CD4-positive, alpha-beta T cell (primary cell): ENCODE data around the gene HES3. TPM values are rescaled to one million over a fixed set of nuclear protein-coding genes. Genes with fewer than 3 reads are reported as not detected.

Experiments
- ATAC-seq: fragments of 200-7000 bp; cut with Tn5 transposase; one replicate; pipeline ENCODE4 v1.10.0; 2022; ENCODE audit warnings: mild to moderate bottlenecking; ENCODE audit not compliant: poor library complexity
- CTCF ChIA-PET: fragments of 350-600 bp; sonication (Branson Sonifier 250); formaldehyde crosslinking; loops from one replicate; lab custom pipeline; 2021; ENCODE audit warnings: antibody characterized with exemption, inconsistent platforms; lab: Charles Lee
- POLR2A ChIA-PET: fragments of 350-600 bp; sonication (Branson Sonifier 250); formaldehyde crosslinking; loops from one replicate; lab custom pipeline; 2021; ENCODE audit warnings: antibody characterized with exemption, inconsistent platforms; lab: Charles Lee
- DNase-seq, 14 experiments: peaks; one replicate each; pipeline ENCODE4 v3.0.0-alpha.2; 2013 to 2020; ENCODE audit warnings: mixed read lengths in 2 of 14
- H3K27ac ChIP-seq, 2 donors: one replicate each; pipeline versions ENCODE4 v1.5.1 to v1.7.0; 2013; ENCODE audit warnings: low read length in 2 of 2, low read depth in 1 of 2, mild to moderate bottlenecking in 1 of 2
- H3K27me3 ChIP-seq, 2 experiments: 1 replicate in 1 of 2; 2 replicates in 1 of 2; pipeline versions ENCODE4 v1.6.1 to v1.7.0; 2013; ENCODE audit warnings: low read length in 2 of 2, control low read depth in 1 of 2, mild to moderate bottlenecking in 1 of 2, moderate library complexity in 1 of 2; ENCODE audit not compliant: insufficient read depth in 2 of 2, control insufficient read depth in 1 of 2
- H3K36me3 ChIP-seq: one replicate; pipeline ENCODE4 v1.6.1; 2013; ENCODE audit warnings: low read length, control low read depth; ENCODE audit not compliant: insufficient read depth
- H3K4me1 ChIP-seq: one replicate; pipeline ENCODE4 v1.6.1; 2013; ENCODE audit warnings: low read length, control low read depth; ENCODE audit not compliant: insufficient read depth
- H3K4me3 ChIP-seq: one replicate; pipeline ENCODE4 v1.5.1; 2013; ENCODE audit warnings: mild to moderate bottlenecking, low read length, moderate library complexity
- H3K9me3 ChIP-seq, 2 experiments: 1 replicate in 1 of 2; 2 replicates in 1 of 2; pipeline versions ENCODE4 v1.6.1 to v1.7.0; 2013; ENCODE audit warnings: low read length in 2 of 2, mild to moderate bottlenecking in 2 of 2, control low read depth in 1 of 2, moderate library complexity in 1 of 2; ENCODE audit not compliant: control insufficient read depth in 1 of 2, insufficient read depth in 1 of 2
- H3K27ac Mint-ChIP-seq: one replicate; pipeline ENCODE4 v1.8.0; 2020; ENCODE audit warnings: mixed read lengths
- H3K27me3 Mint-ChIP-seq: one replicate; pipeline ENCODE4 v1.8.0; 2021; ENCODE audit warnings: mixed read lengths
- H3K36me3 Mint-ChIP-seq: one replicate; pipeline ENCODE4 v1.8.0; 2021; ENCODE audit warnings: low read depth, mixed read lengths
- H3K4me1 Mint-ChIP-seq: one replicate; pipeline ENCODE4 v1.8.0; 2021; ENCODE audit warnings: low read depth, mixed read lengths
- H3K4me3 Mint-ChIP-seq: one replicate; pipeline ENCODE4 v1.8.0; 2020; ENCODE audit warnings: mild to moderate bottlenecking, mixed read lengths
- H3K9me3 Mint-ChIP-seq: one replicate; pipeline ENCODE4 v1.8.0; 2020; ENCODE audit warnings: mixed read lengths
- intact Hi-C, 2 experiments: fragments of 100-400 bp; cut with DNase I in 1 of 2; cut with micrococcal nuclease in 1 of 2; formaldehyde crosslinking; loops; one replicate each; pipeline versions ENCODE4 v1.15.1 to v1.9.0; 2023 to 2025; cut with DNase I, micrococcal nuclease
- total RNA-seq, 174 experiments: library from RNA in 2 of 174; stranded (reverse) in 2 of 174; gene quantifications; one replicate each; pipeline ENCODE4 v1.2.3 and lab custom pipeline; 2021 to 2026
- TF ChIP-seq, protein P1 (sequence below): fragments of 200-600 bp; IDR thresholded peaks from one replicate; pipeline ENCODE4 v1.8.0; 2022; ENCODE audit warnings: antibody characterized with exemption, mild to moderate bottlenecking

The HES3 gene
- total RNA-seq, 2 experiments from 2014 or later, result not detected

DNA sequence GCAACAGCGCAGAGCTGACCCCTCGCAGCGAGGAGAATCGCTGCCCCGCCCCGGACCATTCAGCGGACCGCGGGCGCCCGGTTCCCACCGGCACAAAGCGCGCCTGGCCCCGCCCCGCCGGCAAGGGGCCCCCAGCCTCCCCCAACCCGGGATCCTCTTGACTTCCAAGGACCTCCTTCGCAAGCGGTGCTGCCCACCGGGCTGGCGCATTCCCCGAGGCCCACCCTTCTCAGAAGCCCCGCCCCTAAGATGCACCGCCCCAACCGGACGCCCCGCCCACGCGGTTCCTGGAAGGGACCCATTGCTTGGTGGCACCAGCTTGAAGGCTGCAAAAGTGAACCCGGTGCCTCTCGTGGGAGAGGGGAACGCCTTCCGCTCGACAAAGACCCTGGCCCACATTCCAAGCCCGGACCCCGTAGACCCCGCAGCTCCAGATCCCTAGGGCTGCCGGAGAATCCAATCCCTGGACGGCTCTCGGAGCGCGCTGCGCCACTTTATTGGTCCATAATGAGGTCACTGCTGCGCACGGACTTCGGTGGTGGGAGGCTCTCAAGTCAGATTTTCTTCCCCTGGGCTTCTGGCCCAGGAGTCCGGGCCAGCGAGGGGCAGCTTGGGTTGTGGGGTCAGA lies 2.0 kb downstream of the HES3 start:
- Mint-ChIP-seq H3K27me3 (peaks cover 73% of the 10 kb centered on the region), H3K4me3 (peak overlapping the region; percentile 81), H3K36me3 (no peaks in the 10 kb centered on the region), H3K4me1 (peaks cover 22% of the 10 kb centered on the region), H3K9me3 (no peaks in the 10 kb centered on the region), H3K27ac (no peak overlapping the region)
- CTCF ChIA-PET, result interaction anchor here (0.5 to 1.7 kb wide), 10 partner anchors 10 to 247 kb away, joined by 3 to 8 read pairs (median 6); partner anchors contain the start of genes ICMT and RPL22
- intact Hi-C loops, result loop anchor here (1.0 to 5.0 kb wide), 9 partner anchors 97 to 734 kb away; no protein-coding TSS in a partner anchor
- POLR2A ChIA-PET, result interaction anchor here (1.7 kb wide), 1 partner anchor 102 kb away, joined by 5 read pairs; no protein-coding TSS in a partner anchor
- TF ChIP-seq, protein P1, sequence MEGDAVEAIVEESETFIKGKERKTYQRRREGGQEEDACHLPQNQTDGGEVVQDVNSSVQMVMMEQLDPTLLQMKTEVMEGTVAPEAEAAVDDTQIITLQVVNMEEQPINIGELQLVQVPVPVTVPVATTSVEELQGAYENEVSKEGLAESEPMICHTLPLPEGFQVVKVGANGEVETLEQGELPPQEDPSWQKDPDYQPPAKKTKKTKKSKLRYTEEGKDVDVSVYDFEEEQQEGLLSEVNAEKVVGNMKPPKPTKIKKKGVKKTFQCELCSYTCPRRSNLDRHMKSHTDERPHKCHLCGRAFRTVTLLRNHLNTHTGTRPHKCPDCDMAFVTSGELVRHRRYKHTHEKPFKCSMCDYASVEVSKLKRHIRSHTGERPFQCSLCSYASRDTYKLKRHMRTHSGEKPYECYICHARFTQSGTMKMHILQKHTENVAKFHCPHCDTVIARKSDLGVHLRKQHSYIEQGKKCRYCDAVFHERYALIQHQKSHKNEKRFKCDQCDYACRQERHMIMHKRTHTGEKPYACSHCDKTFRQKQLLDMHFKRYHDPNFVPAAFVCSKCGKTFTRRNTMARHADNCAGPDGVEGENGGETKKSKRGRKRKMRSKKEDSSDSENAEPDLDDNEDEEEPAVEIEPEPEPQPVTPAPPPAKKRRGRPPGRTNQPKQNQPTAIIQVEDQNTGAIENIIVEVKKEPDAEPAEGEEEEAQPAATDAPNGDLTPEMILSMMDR, result no peak
- H3K27me3 ChIP-seq, result peaks cover 71 to 84% of the 10 kb centered on the region in 2 experiments
- no peak overlapping the region for H3K27ac ChIP-seq
- H3K36me3 ChIP-seq, result no peaks in the 10 kb centered on the region
- peaks cover 0 to 37% of the 10 kb centered on the region in 2 experiments for H3K9me3 ChIP-seq
- ATAC-seq, result no peak
- H3K4me1 ChIP-seq, result peaks cover 35% of the 10 kb centered on the region
- peak in 6 of 14 experiments; percentile 25 to 62 (median 36) for DNase-seq
- no peak overlapping the region for H3K4me3 ChIP-seq

DNA sequence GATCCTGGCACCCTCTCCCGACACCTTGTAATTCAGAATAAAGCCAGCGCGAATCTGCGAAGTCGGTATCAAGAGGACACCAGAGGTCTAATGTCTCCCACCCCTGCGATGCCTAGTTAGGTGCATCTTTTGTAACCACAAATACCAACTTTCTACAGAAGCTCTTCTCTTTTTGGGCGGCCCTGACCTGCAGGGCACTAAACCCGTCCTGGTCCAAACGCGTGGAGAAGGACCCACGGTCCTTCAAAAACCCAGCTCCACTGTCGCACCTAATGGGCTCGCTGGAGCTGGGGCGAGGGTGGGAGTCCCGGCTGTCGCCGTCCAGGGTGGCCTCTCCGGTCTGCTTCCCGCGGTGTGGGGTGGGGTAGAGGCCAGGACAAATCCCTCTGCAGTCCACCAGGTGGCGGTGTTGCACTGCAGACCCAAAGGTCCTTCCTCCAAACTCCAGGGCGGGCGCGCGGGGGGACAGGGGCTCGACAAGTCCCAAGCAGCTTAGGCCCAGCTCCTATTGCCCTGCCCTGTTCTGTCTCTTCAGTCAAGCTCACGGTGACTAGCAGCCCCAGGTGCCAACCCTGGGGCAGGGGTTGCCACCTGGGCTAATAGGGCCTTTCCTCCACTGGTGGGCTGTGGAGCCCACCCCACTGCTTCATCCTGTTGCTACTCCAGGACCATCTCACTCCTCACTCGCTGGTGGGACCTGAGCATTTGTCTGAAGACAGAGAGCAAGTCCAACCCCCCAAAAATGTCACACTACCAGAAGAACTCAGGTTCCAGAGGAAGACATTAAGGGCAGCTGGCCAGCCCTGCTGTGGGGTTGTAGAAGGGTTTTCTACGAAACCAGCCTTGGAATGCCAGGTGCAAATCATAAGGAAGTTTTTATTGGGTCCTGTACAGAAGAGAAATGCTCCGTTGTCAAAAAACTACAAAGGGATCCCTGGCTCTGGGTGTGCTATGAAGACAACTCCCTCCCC lies 2.8 kb downstream of the HES3 start:
- peaks cover 68% of the 10 kb centered on the region for H3K27me3 Mint-ChIP-seq
- H3K9me3 Mint-ChIP-seq, result no peaks in the 10 kb centered on the region
- Histone ChIP-seq H3K27me3 (peaks cover 68 to 78% of the 10 kb centered on the region in 2 experiments), H3K4me3 (no peak overlapping the region), H3K4me1 (peaks cover 32% of the 10 kb centered on the region), H3K36me3 (no peaks in the 10 kb centered on the region), H3K27ac (no peak overlapping the region), H3K9me3 (peaks cover 0 to 29% of the 10 kb centered on the region in 2 experiments)
- peaks cover 15% of the 10 kb centered on the region for H3K4me1 Mint-ChIP-seq
- ATAC-seq (peak; percentile 79), DNase-seq (peak; percentile 68 to 89 (median 74))
- POLR2A ChIA-PET, result interaction anchor here (1.7 kb wide), 1 partner anchor 101 kb away, joined by 5 read pairs; no protein-coding TSS in a partner anchor
- TF ChIP-seq, protein P1, result peak; percentile 85
- intact Hi-C loops, result loop anchor here (1.0 to 5.0 kb wide), 7 partner anchors 97 to 734 kb away; no protein-coding TSS in a partner anchor
- H3K36me3 Mint-ChIP-seq, result no peaks in the 10 kb centered on the region
- CTCF ChIA-PET, result interaction anchor here (0.5 to 1.7 kb wide), 11 partner anchors 11 to 246 kb away, joined by 3 to 8 read pairs (median 5); partner anchors contain the start of genes ICMT and RPL22
- H3K4me3 Mint-ChIP-seq, result peak overlapping the region; percentile 81
- H3K27ac Mint-ChIP-seq, result peak overlapping the region; percentile 71

DNA sequence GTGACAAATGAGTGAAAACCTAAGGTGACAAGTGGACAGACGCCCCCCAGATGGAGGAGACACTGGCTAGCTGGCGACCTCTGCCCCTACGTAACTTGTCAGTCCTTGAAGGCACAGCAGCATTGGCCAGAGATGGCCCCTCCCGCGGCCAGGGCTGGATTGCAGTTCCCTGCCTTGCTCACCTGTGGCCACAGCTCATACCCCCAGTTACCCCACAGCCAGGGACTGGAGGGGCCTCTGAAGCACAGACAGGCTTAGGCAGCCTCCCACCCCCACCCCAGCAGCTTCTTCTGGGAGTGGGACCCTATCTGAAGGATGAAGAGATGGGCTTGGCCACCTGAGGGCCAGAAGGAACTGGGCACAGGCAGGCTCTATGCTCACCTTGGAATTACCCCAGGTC lies 3.7 kb downstream of the HES3 start:
- Mint-ChIP-seq H3K27ac (no peak overlapping the region), H3K9me3 (no peaks in the 10 kb centered on the region), H3K4me1 (peaks cover 15% of the 10 kb centered on the region), H3K4me3 (no peak overlapping the region), H3K27me3 (peaks cover 70% of the 10 kb centered on the region), H3K36me3 (no peaks in the 10 kb centered on the region)
- intact Hi-C loops, result loop anchor here (1.0 to 5.0 kb wide), 5 partner anchors 96 to 735 kb away; no protein-coding TSS in a partner anchor
- no peak overlapping the region for H3K27ac ChIP-seq
- CTCF ChIA-PET, result interaction anchor here (0.6 to 1.4 kb wide), 2 partner anchors 49 to 125 kb away, joined by 3 to 8 read pairs; partner anchors contain the start of gene RPL22
- peaks cover 28% of the 10 kb centered on the region for H3K4me1 ChIP-seq
- peaks cover 0 to 26% of the 10 kb centered on the region in 2 experiments for H3K9me3 ChIP-seq
- DNase-seq (no peak), ATAC-seq (no peak)
- H3K36me3 ChIP-seq, result no peaks in the 10 kb centered on the region
- TF ChIP-seq, protein P1, result no peak
- no peak overlapping the region for H3K4me3 ChIP-seq
- POLR2A ChIA-PET, result no interaction called here
- H3K27me3 ChIP-seq, result peaks cover 67 to 78% of the 10 kb centered on the region in 2 experiments
